ENCODE results near the gene PDE1C.

Gene PDE1C

GRCh38 chr7:32072397-32072796, 2.2 kb upstream of the PDE1C start:
- TF ChIP-seq POLR2AphosphoS5 (IDR thresholded peaks at IDR 0.05; ENCODE audit: low read depth, low read length) (no peak), TAF1 (IDR thresholded peaks at IDR 0.05; ENCODE audit: borderline replicate concordance, insufficient read depth, low read length) (no peak), REST (IDR thresholded peaks at IDR 0.05; ENCODE audit: insufficient read depth in 1 of 2, low read depth in 2 of 2, low read length in 2 of 2) (no peak), FOXP2 (optimal IDR thresholded peaks at IDR 0.05; ENCODE audit: borderline replicate concordance, extremely low read depth, extremely low read length, insufficient read depth) (no peak), SIN3A (IDR thresholded peaks at IDR 0.05; ENCODE audit: borderline replicate concordance, insufficient read depth, low read length) (no peak)

GRCh38 chr7:32071466-32072091, 1.4 kb upstream of the PDE1C start:
- no peak for TF ChIP-seq REST (IDR thresholded peaks at IDR 0.05; ENCODE audit: insufficient read depth in 1 of 2, low read depth in 2 of 2, low read length in 2 of 2)
- TF ChIP-seq FOXP2 (optimal IDR thresholded peaks at IDR 0.05; ENCODE audit: borderline replicate concordance, extremely low read depth, extremely low read length, insufficient read depth) = no peak
- TF ChIP-seq TAF1 (IDR thresholded peaks at IDR 0.05; ENCODE audit: borderline replicate concordance, insufficient read depth, low read length) = no peak
- no peak for TF ChIP-seq POLR2AphosphoS5 (IDR thresholded peaks at IDR 0.05; ENCODE audit: low read depth, low read length)
- TF ChIP-seq SIN3A (IDR thresholded peaks at IDR 0.05; ENCODE audit: borderline replicate concordance, insufficient read depth, low read length) = no peak

GRCh38 chr7:32070051-32070405, 179 bp downstream of the PDE1C start:
- no peak for TF ChIP-seq SIN3A (IDR thresholded peaks at IDR 0.05; ENCODE audit: borderline replicate concordance, insufficient read depth, low read length)
- TF ChIP-seq FOXP2 (optimal IDR thresholded peaks at IDR 0.05; ENCODE audit: borderline replicate concordance, extremely low read depth, extremely low read length, insufficient read depth) = no peak
- TF ChIP-seq TAF1 (IDR thresholded peaks at IDR 0.05; ENCODE audit: borderline replicate concordance, insufficient read depth, low read length) = no peak
- no peak for TF ChIP-seq REST (IDR thresholded peaks at IDR 0.05; ENCODE audit: insufficient read depth in 1 of 2, low read depth in 2 of 2, low read length in 2 of 2)
- no peak for TF ChIP-seq POLR2AphosphoS5 (IDR thresholded peaks at IDR 0.05; ENCODE audit: low read depth, low read length)

- TF ChIP-seq TAF1 (IDR thresholded peaks at IDR 0.05; ENCODE audit: borderline replicate concordance, insufficient read depth, low read length) = no peak
- TF ChIP-seq SIN3A (IDR thresholded peaks at IDR 0.05; ENCODE audit: borderline replicate concordance, insufficient read depth, low read length) = no peak
- TF ChIP-seq FOXP2 (optimal IDR thresholded peaks at IDR 0.05; ENCODE audit: borderline replicate concordance, extremely low read depth, extremely low read length, insufficient read depth) = no peak
- TF ChIP-seq REST (IDR thresholded peaks at IDR 0.05; ENCODE audit: insufficient read depth in 1 of 2, low read depth in 2 of 2, low read length in 2 of 2) = no peak
- no peak for TF ChIP-seq POLR2AphosphoS5 (IDR thresholded peaks at IDR 0.05; ENCODE audit: low read depth, low read length)
Measured at GRCh38 chr7:32069116-32069650, 1.0 kb downstream of the PDE1C start.
